Tibial artery (tissue), 4 donors: ENCODE results near the gene NEDD8.

Experiments
- DNase-seq, 2 donors: peaks; one replicate each; pipeline ENCODE4 v3.0.0-alpha.2; 2019
- H3K27ac ChIP-seq, 2 donors: fragments of 200-600 bp; sonication (generic) in 1 of 2; 1 replicate in 1 of 2; 2 replicates in 1 of 2; pipeline ENCODE4 v1.5.1; 2018 to 2019; ENCODE audit warnings: mild to moderate bottlenecking in 1 of 2
- H3K27me3 ChIP-seq, 2 donors: fragments of 200-600 bp; sonication (generic) in 1 of 2; one replicate each; pipeline versions ENCODE4 v1.5.1 to v1.6.0; 2016 to 2019
- H3K36me3 ChIP-seq, 3 donors: fragments of 200-600 bp; sonication (generic) in 2 of 3; one replicate each; pipeline ENCODE4 v1.5.1; 2016 to 2019; ENCODE audit warnings: mild to moderate bottlenecking in 2 of 3
- H3K4me1 ChIP-seq, 4 donors: fragments of 200-600 bp; sonication (generic) in 2 of 4; 1 replicate in 3 of 4; 2 replicates in 1 of 4; pipeline ENCODE4 v1.5.1; 2016 to 2019
- H3K4me3 ChIP-seq, 2 donors: fragments of 200-600 bp; sonication (generic) in 1 of 2; 1 replicate in 1 of 2; 2 replicates in 1 of 2; pipeline ENCODE4 v1.5.1; 2018 to 2019; ENCODE audit warnings: mild to moderate bottlenecking in 2 of 2
- H3K9me3 ChIP-seq, 3 donors: fragments of 200-600 bp; sonication (generic) in 1 of 3; one replicate each; pipeline ENCODE4 v1.5.1; 2016 to 2019
- intact Hi-C: fragments of 100-400 bp; cut with DNase I; formaldehyde crosslinking; loops from one replicate; pipeline ENCODE4 v1.15.0; 2023; ENCODE audit warnings: low total_unique reads
- TF ChIP-seq, protein P1 (sequence below), 2 experiments: fragments of 200-600 bp in 1 of 2; fragments of 450-650 bp in 1 of 2; IDR thresholded peaks; one replicate each; pipeline ENCODE4 v1.5.1; 2017 to 2019; ENCODE audit warnings: antibody characterized with exemption in 2 of 2, mild to moderate bottlenecking in 1 of 2, moderate library complexity in 1 of 2

NEDD8 gene

DNA sequence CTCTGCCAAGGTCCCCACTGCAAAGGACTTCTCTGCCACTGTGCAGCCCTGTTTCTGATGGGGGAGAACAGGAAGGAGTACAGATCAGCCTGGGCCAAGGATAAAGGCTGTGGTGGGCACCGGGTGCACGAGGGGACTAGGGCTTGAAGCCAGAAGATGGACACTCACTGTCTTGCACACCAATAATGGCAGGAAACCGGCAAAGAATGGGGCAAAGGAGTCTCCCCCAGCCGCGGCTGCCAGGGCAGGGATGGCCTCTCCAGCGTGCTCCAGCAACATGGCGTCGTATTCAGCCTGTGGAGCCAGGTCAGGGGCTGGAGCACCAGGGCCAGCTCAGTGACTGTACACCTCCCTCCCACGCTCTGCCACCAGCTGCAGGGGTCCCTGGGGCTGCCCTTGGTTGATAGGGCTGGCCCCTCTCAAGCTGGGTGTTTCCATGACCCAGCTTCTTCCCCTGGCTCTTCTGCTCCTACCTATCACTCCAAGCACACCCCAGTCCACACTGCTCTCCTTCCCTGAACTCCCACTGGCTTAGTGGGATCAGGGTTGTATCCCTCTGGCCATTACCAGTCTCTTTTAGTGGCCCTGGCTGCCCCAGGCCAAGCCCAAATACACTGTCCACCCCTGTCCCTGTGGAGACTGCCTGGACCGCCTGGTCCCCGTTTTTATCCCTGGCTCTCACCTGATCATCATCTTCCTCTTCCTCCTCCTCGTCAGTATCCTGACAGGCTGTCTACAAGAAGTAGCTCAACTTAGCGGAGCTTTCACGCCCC lies 49.9 kb downstream of the NEDD8 start:
- H3K4me3 ChIP-seq, result no peak overlapping the region
- no peaks in the 10 kb centered on the region for H3K9me3 ChIP-seq
- intact Hi-C loops, result no loop called here
- no peak for DNase-seq
- peaks cover 47 to 99% (median 78%) of the 10 kb centered on the region in 3 donors for H3K36me3 ChIP-seq
- no peaks in the 10 kb centered on the region for H3K27me3 ChIP-seq
- peaks cover 0 to 4% (median under 1%) of the 10 kb centered on the region in 4 donors for H3K4me1 ChIP-seq
- TF ChIP-seq, protein P1, sequence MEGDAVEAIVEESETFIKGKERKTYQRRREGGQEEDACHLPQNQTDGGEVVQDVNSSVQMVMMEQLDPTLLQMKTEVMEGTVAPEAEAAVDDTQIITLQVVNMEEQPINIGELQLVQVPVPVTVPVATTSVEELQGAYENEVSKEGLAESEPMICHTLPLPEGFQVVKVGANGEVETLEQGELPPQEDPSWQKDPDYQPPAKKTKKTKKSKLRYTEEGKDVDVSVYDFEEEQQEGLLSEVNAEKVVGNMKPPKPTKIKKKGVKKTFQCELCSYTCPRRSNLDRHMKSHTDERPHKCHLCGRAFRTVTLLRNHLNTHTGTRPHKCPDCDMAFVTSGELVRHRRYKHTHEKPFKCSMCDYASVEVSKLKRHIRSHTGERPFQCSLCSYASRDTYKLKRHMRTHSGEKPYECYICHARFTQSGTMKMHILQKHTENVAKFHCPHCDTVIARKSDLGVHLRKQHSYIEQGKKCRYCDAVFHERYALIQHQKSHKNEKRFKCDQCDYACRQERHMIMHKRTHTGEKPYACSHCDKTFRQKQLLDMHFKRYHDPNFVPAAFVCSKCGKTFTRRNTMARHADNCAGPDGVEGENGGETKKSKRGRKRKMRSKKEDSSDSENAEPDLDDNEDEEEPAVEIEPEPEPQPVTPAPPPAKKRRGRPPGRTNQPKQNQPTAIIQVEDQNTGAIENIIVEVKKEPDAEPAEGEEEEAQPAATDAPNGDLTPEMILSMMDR (IDR thresholded peaks at IDR 0.05), result no peak
- H3K27ac ChIP-seq, result no peak overlapping the region

DNA sequence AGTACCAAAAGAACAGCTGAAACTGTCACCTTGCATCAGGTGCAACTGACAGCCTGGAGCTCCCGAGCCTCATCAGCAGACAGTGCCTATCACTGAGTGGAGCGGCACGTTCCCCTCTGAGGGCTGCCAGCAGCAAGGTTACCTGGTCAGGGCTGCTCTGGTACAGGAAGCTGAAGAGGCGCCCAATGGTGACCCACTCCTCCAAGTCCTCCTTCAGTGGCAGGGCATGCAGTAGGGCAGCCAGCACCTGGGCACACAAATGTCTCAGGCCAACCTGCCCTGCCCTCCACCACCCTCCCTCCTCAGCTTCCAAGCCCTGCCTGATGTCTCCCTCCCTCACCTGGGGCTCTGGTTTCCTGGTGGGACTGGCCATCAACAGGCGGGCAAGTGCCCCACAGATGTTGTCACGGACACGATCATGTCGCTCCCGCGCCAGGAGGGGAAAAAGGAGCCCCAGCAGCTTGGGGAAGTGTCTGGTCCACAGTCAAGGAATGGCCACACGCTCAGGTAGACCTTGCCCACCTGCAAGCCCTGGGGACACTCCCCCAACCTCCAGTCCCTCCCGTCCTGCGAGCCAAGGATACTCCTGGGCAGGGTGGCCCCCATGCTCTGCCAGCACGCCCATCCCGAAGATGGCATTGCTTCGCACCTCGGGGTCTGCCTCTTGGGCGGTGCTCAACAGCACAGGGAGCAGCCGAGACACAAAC lies 50.6 kb downstream of the NEDD8 start:
- peaks cover 46 to 100% (median 80%) of the 10 kb centered on the region in 3 donors for H3K36me3 ChIP-seq
- intact Hi-C loops, result no loop called here
- H3K4me1 ChIP-seq, result no peaks in the 10 kb centered on the region
- TF ChIP-seq, protein P1 (IDR thresholded peaks at IDR 0.05), result no peak
- no peaks in the 10 kb centered on the region for H3K9me3 ChIP-seq
- H3K4me3 ChIP-seq, result no peak overlapping the region
- H3K27me3 ChIP-seq, result no peaks in the 10 kb centered on the region
- H3K27ac ChIP-seq, result no peak overlapping the region
- DNase-seq, result no peak

DNA sequence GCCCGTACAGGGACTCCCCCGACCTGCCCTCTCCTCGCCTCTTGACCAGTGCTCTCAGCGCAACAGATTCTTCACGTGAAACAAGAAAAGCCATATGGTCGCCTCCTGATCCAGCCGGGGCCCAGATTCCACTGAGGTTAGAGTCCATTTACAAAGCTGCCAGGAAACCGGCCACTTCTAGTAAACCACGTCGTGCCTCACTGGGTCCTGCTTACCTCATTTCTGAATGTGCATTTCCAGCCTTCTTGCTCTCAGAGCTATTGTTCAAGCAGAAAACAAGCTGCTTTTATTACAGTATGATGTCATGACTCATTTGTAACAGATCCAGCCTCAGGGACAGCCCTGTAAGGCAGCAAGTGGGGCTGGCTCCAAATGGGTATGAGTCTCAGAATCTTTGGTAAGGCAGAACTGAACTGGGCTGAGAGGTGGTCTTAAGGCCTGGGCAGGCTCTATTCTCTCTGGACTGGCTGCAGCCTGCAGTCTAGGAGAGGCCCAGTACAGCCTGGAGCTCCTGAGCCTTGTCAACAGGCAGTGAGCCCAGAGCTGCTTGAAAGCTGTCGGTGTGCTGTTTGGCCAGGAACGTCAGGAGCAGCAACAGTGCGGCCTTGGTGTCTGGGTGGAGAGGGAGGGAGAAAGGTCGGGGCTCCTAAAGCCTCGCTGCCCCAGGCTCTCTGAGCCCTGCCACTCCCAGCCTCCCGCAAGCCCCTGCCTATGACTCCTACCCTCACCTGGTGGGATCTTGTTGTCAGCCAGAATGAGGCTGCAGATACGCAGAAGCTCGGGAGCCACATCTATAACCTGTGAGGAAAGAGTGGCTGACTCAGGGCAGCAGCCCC lies 52.0 kb downstream of the NEDD8 start:
- intact Hi-C loops, result no loop called here
- H3K27ac ChIP-seq, result no peak overlapping the region
- H3K27me3 ChIP-seq, result no peaks in the 10 kb centered on the region
- no peak overlapping the region for H3K4me3 ChIP-seq
- no peaks in the 10 kb centered on the region for H3K9me3 ChIP-seq
- peaks cover 32 to 91% (median 68%) of the 10 kb centered on the region in 3 donors for H3K36me3 ChIP-seq
- H3K4me1 ChIP-seq, result no peaks in the 10 kb centered on the region
- TF ChIP-seq, protein P1 (IDR thresholded peaks at IDR 0.05), result no peak
- DNase-seq, result no peak

DNA sequence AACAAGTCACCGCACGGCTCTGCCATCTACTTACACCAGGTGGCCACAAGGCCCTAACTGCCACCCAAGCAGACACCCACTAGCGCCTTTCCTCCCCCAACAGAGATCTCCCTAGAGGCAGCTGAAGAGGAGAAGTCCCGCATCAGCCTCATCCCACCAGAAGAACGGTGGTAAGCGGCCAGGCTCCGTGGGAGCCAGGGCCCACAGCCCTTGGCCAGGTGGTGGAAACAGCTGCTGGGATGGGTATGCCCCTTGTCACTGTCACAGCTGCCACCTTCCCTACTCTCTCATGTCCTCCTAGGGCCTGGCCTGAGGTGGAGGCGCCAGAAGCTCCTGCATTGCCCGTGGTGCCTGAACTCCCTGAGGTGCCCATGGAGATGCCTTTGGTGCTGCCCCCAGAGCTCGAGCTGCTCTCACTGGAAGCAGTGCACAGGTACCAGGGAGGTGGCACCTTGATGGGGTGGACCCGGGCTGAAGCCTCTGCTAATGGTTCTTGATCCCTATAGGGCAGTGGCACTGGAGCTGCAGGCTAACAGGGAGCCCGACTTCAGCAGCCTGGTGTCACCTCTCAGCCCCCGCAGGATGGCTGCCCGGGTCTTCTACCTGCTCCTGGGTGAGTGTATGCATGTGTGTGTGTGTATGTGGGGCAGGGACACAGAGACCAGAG lies 52.7 kb downstream of the NEDD8 start:
- Histone ChIP-seq H3K27me3 (no peaks in the 10 kb centered on the region), H3K4me3 (no peak overlapping the region), H3K4me1 (no peaks in the 10 kb centered on the region), H3K9me3 (no peaks in the 10 kb centered on the region), H3K36me3 (peaks cover 25 to 83% (median 61%) of the 10 kb centered on the region in 3 donors), H3K27ac (no peak overlapping the region)
- intact Hi-C loops, result no loop called here
- no peak for DNase-seq
- TF ChIP-seq, protein P1 (IDR thresholded peaks at IDR 0.05), result no peak
